Heart right ventricle (tissue), 16 donors: ENCODE results near the gene CABP7. TPM values are rescaled to one million over a fixed set of nuclear protein-coding genes. Genes with fewer than 3 reads are reported as not detected.
A peak's percentile ranks its signal among the peaks of the same experiment; 100 is the strongest.

ENCODE experiments used
- ATAC-seq, 8 donors: fragments of 200-7000 bp; cut with Tn5 transposase; one replicate each; pipeline ENCODE4 v1.9.1; 2020; ENCODE audit warnings: mild to moderate bottlenecking in 8 of 8, moderate library complexity in 8 of 8, moderate number of reproducible peaks in 1 of 8
- DNase-seq, 2 donors: peaks; one replicate each; pipeline ENCODE4 v3.0.0-alpha.2; 2020
- H3K27ac ChIP-seq, 10 donors: fragments of 200-600 bp; sonication (generic) in 2 of 10; one replicate each; pipeline versions ENCODE4 v1.5.0 to v1.8.0; 2020 to 2022; ENCODE audit warnings: mild to moderate bottlenecking in 3 of 10
- H3K27me3 ChIP-seq, 7 donors: fragments of 200-600 bp; one replicate each; pipeline ENCODE4 v1.8.0; 2021 to 2022; ENCODE audit warnings: mild to moderate bottlenecking in 2 of 7
- H3K36me3 ChIP-seq, 9 donors: fragments of 200-600 bp; sonication (generic) in 1 of 9; one replicate each; pipeline versions ENCODE4 v1.5.0 to v1.8.0; 2020 to 2022; ENCODE audit warnings: mild to moderate bottlenecking in 2 of 9
- H3K4me1 ChIP-seq, 9 donors: fragments of 200-600 bp; sonication (generic) in 1 of 9; one replicate each; pipeline versions ENCODE4 v1.5.0 to v1.8.0; 2020 to 2022; ENCODE audit warnings: mild to moderate bottlenecking in 4 of 9
- H3K4me3 ChIP-seq, 10 donors: fragments of 200-600 bp; sonication (generic) in 2 of 10; one replicate each; pipeline versions ENCODE4 v1.5.0 to v1.8.0; 2020 to 2022; ENCODE audit warnings: mild to moderate bottlenecking in 7 of 10, moderate library complexity in 2 of 10
- H3K9me3 ChIP-seq, 11 donors: fragments of 200-600 bp in 10 of 11; sonication (generic) in 2 of 11; one replicate each; pipeline versions ENCODE4 v1.5.0 to v1.8.0; 2013 to 2022; ENCODE audit warnings: mild to moderate bottlenecking in 2 of 11, control low read depth in 1 of 11, moderate library complexity in 1 of 11
- CTCF ChIP-seq, 9 donors: fragments of 200-600 bp; sonication (generic) in 2 of 9; IDR thresholded peaks; one replicate each; pipeline versions ENCODE4 v1.5.0 to v1.8.0; 2021 to 2022; ENCODE audit warnings: antibody characterized with exemption in 9 of 9, mild to moderate bottlenecking in 5 of 9, moderate library complexity in 1 of 9
- WGBS, 2 donors: extraction: QIAGEN DNeasy Blood & Tissue Kit; methylation state at CpG; one replicate each; pipeline ENCODE4 v1.1.7; 2013; ENCODE audit warnings: inconsistent platforms in 1 of 2; 5-methylcytosine and 5-hydroxymethylcytosine counted together
- intact Hi-C, 10 donors: fragments of 100-400 bp; cut with DNase I; formaldehyde crosslinking; loops; one replicate each; pipeline versions ENCODE4 v1.11.1 to v1.14.2; 2022
- polyA plus RNA-seq, 2 donors: library from polyadenylated mRNA; stranded (reverse); fragments of 200-250 nt; gene quantifications; one replicate each; pipeline ENCODE4 v1.2.3, GENCODE V29; 2013
- total RNA-seq, 10 donors: library from RNA; stranded (reverse); fragmentation: NEBNext Ultra II Directional in 3 of 10; extraction: Animal tissue kit (Norgen Biotek cat#: 25700) in 3 of 10; gene quantifications; one replicate each; pipeline versions ENCODE4 v1.2.1 to v1.2.4, GENCODE V29; 2021 to 2023
- donor health status: Arrhythmogenic right ventricular cardiomyopathy.
- donor health status: ischemic (EF 13 %, LVEDD 7.1; RV severe dilation, severe dysfunction).
- donor health status: healthy with polysubstance abuse.
- donor health status: DM: no; HTN: yes; CAD: no.
- donor health status: DM: no; HTN: no; CAD: no.
- donor health status: ischemic (EF 25% LVEDD 6.9; RV normal size, moderate dysfunction).
- donor health status: ischemic (EF 25% LVEDD 5.7; RV mildly dilated, moderate dysfunction).
- donor health status: healthy.
- donor health status: DM: yes; HTN: yes; CAD: no.
- donor health status: Ischemic cardiomyopathy.
- donor health status: ischemic (EF 35%, LVEDD 5.7; RV mildly dilated, moderate dysfunction).
- donor health status: nonischemic (EF 11% LVEDD 7.7; RV severe dilation, severe dysfunction).
- donor health status: DM: yes; HTN: yes; CAD: no.
- donor health status: PGD.
- donor health status: ischemic (EF 29% LVEDD 5.4; RV normal size, mild dysfunction).
- donor health status: nonischemic (EF 23%, LVEDD 6.1; RV moderate dilation, normal function).

CABP7 gene
- total and polyA plus RNA-seq, 12 donors, result 0.07 to 0.15 TPM; not detected in 10

- Histone ChIP-seq H3K36me3 (peaks cover 0 to 74% (median 9%) of the 10 kb centered on the region in 9 donors), H3K27me3 (no peaks in the 10 kb centered on the region), H3K4me3 (no peak overlapping the region), H3K4me1 (no peaks in the 10 kb centered on the region), H3K9me3 (no peaks in the 10 kb centered on the region), H3K27ac (no peak overlapping the region)
- DNase-seq, result no peak
- intact Hi-C loops, result loop anchor here in 5 of 10 donors (5.0 to 10.0 kb wide), 5 partner anchors 312 to 394 kb away; partner anchors contain the start of gene HORMAD2 (in 1 of the 5)
- 84 to 85% methylated on average over 8 of the region's 8 CpGs for WGBS, 2 donors
- ATAC-seq, result no peak
- TF ChIP-seq CTCF (IDR thresholded peaks at IDR 0.05), result no peak
Observed at GRCh38 chr22:29693161-29693560, 26.6 kb upstream of the CABP7 start.

- H3K4me1 ChIP-seq, result no peaks in the 10 kb centered on the region
- H3K27me3 ChIP-seq, result no peaks in the 10 kb centered on the region
- ATAC-seq (peak in 3 of 8 donors; percentile 13 to 50 (median 23)), DNase-seq (no peak)
- no peaks in the 10 kb centered on the region for H3K9me3 ChIP-seq
- intact Hi-C loops, result loop anchor here in 5 of 10 donors (5.0 to 10.0 kb wide), 5 partner anchors 311 to 394 kb away; partner anchors contain the start of gene HORMAD2 (in 1 of the 5)
- H3K4me3 ChIP-seq, result no peak overlapping the region
- 55 to 80% methylated on average over 9 of the region's 9 CpGs for WGBS, 2 donors
- H3K36me3 ChIP-seq, result peaks cover 0 to 69% (median 9%) of the 10 kb centered on the region in 9 donors
- TF ChIP-seq CTCF (IDR thresholded peaks at IDR 0.05), result no peak
- H3K27ac ChIP-seq, result no peak overlapping the region
Observed at GRCh38 chr22:29693671-29694070, 26.1 kb upstream of the CABP7 start.

- 91 to 92% methylated on average over 33 of the region's 33 CpGs for WGBS, 2 donors
- ATAC-seq (peak in 2 of 8 donors; percentile 13 to 44), DNase-seq (no peak)
- Histone ChIP-seq H3K27me3 (peaks cover 0 to under 1% (median 0%) of the 10 kb centered on the region in 7 donors), H3K27ac (no peak overlapping the region), H3K4me1 (no peaks in the 10 kb centered on the region), H3K4me3 (no peak overlapping the region), H3K9me3 (no peaks in the 10 kb centered on the region), H3K36me3 (peaks cover 0 to 69% (median 9%) of the 10 kb centered on the region in 9 donors)
- intact Hi-C loops, result loop anchor here in 3 of 10 donors (10.0 kb wide), 3 partner anchors 309 to 389 kb away; partner anchors contain the start of gene HORMAD2 (in 1 of the 3)
- no peak for TF ChIP-seq CTCF (IDR thresholded peaks at IDR 0.05)
Observed at GRCh38 chr22:29695129-29695926, 24.5 kb upstream of the CABP7 start.

- ATAC-seq, result no peak
- no peak overlapping the region for H3K27ac ChIP-seq
- peaks cover 0 to 25% (median 18%) of the 10 kb centered on the region in 7 donors for H3K27me3 ChIP-seq
- H3K9me3 ChIP-seq, result no peaks in the 10 kb centered on the region
- peaks cover 0 to 50% (median 9%) of the 10 kb centered on the region in 9 donors for H3K36me3 ChIP-seq
- DNase-seq, result no peak
- WGBS, 2 donors, result 81 to 83% methylated on average over 16 of the region's 16 CpGs
- TF ChIP-seq CTCF (IDR thresholded peaks at IDR 0.05), result no peak
- intact Hi-C loops, result loop anchor here in 3 of 10 donors (10.0 kb wide), 3 partner anchors 307 to 387 kb away; partner anchors contain the start of gene HORMAD2 (in 1 of the 3)
- peaks cover 0 to 18% (median 8%) of the 10 kb centered on the region in 9 donors for H3K4me1 ChIP-seq
- no peak overlapping the region for H3K4me3 ChIP-seq
Observed at GRCh38 chr22:29697853-29698598, 21.8 kb upstream of the CABP7 start.
